GM13977 (cell line): ENCODE results near the gene DOCK11.

ENCODE experiments used
- DNase-seq: peaks from one replicate; pipeline ENCODE4 v3.0.0; 2012; ENCODE audit warnings: low spot score
- CTCF ChIP-seq: IDR thresholded peaks from 2 replicates; pipeline ENCODE4 v1.5.1; 2012; ENCODE audit warnings: mild to moderate bottlenecking, control low read depth; ENCODE audit not compliant: insufficient read depth; ENCODE audit errors: extremely low read depth, missing control alignments
- in situ Hi-C: fragments of 300-500 bp; cut with MboI; formaldehyde crosslinking; loops from one replicate; pipeline ENCODE4 v1.12.0; 2022; ENCODE audit warnings: low sequenced_read_pairs, low pct_unique_long_range_greater_than_20kb, mixed read lengths, inconsistent platforms; ENCODE audit not compliant: unreplicated experiment

Gene DOCK11

GRCh38 chrX:118553042-118553710 is 57.6 kb downstream of the DOCK11 start:
- no peak for TF ChIP-seq CTCF
- no peak for DNase-seq
- in situ Hi-C loops = no loop called here

GRCh38 chrX:118554511-118554910 is 58.9 kb downstream of the DOCK11 start:
- in situ Hi-C loops = no loop called here
- no peak for TF ChIP-seq CTCF
- no peak for DNase-seq

DNA sequence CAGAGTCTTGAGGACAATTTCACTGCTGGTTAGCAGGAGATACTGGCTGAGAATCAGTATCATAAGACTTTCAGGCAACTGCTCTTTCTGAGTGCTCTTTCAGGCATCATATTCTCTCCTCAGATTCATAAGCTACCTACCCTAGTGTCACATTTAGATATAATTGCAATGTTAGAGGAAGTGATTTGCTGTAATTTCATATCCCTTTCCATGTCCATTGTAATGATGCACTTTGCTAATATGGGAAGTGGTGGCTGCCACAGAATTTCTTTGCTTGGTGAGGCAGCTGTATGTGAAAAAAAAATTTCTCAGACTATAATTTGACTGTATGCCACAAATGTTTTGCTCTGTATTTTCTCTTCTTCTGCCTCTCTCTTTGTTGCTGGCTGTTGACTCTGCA is 63.3 kb downstream of the DOCK11 start:
- in situ Hi-C loops = no loop called here
- no peak for DNase-seq

DNA sequence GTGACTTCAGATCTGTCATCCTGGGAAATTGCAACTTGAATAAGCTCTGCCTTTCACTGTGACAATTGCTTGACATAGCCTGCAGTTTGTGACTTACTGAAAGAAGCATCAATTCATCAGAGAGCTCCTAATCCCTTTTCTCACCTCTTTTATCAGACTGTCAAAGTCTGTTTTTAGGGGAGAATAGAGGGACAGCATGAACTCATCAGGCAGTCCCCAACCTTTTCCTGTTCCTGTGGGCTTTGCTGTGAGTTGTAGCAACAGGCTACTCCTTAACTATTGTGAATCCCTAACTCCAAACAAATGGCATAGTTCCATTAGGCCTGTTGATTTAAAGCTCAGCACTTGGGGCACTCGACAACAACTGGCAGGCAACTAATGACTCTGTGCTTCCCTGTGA is 64.9 kb downstream of the DOCK11 start:
- DNase-seq = no peak
- in situ Hi-C loops = no loop called here
- TF ChIP-seq CTCF = no peak

More for the DNA sequence above, 63.3 kb downstream of the DOCK11 start:
- no peak for TF ChIP-seq CTCF

- in situ Hi-C loops = no loop called here
- no peak for TF ChIP-seq CTCF
- no peak for DNase-seq
Measured at GRCh38 chrX:118562582-118563164, 67.1 kb downstream of the DOCK11 start.

GRCh38 chrX:118564498-118564897 is 68.9 kb downstream of the DOCK11 start:
- no peak for DNase-seq
- TF ChIP-seq CTCF = no peak
- in situ Hi-C loops = no loop called here
